ENCODE data around the gene UMODL1. TPM values are rescaled to one million over a fixed set of nuclear protein-coding genes. Genes with fewer than 3 reads are reported as not detected.

Gene UMODL1
- total RNA-seq, 4 donors from 2014 or later: not detected

GRCh38 chr21:42160111-42160721 is 89.1 kb downstream of the UMODL1 start:
- Histone ChIP-seq H3K4me1 (peaks cover 0 to 14% (median 3%) of the 10 kb centered on the region in 4 donors), H3K9me3 (no peaks in the 10 kb centered on the region), H3K27me3 (no peaks in the 10 kb centered on the region), H3K36me3 (no peaks in the 10 kb centered on the region), H3K27ac (no peak overlapping the region), H3K4me3 (no peak overlapping the region)
- TF ChIP-seq POLR2A (IDR thresholded peaks at IDR 0.05): no peak
- TF ChIP-seq CTCF (IDR thresholded peaks at IDR 0.05): no peak
- TF ChIP-seq EP300 (IDR thresholded peaks at IDR 0.05): no peak
- no peak for DNase-seq (ENCODE audit: low spot score in 2 of 2)
- WGBS, 2 donors: 79 to 80% methylated on average over 12 to 23 of the region's 25 CpGs

DNA sequence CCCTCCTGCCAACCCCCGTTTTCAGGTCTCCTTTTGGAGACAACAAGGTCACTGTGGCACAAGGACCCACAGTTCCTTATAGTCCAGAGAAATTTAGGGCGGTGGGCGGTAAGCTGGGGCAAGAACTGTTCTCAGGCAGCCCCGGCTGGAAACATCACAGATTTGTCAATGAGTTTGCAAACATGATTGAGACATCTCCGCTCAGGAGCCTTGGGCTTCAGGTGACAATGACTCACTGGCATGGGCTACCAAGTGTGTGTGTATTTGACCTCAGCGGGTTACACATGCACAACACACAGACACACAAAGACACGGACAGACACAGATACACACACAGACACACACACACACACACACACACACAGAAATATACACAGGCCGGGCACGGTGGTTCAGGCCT is 89.6 kb downstream of the UMODL1 start:
- Histone ChIP-seq H3K9me3 (no peaks in the 10 kb centered on the region), H3K27ac (no peak overlapping the region), H3K4me1 (peaks cover 0 to 14% (median 3%) of the 10 kb centered on the region in 4 donors), H3K36me3 (no peaks in the 10 kb centered on the region), H3K4me3 (no peak overlapping the region), H3K27me3 (no peaks in the 10 kb centered on the region)
- no peak for DNase-seq (ENCODE audit: low spot score in 2 of 2)
- TF ChIP-seq POLR2A (IDR thresholded peaks at IDR 0.05): no peak
- no peak for TF ChIP-seq CTCF (IDR thresholded peaks at IDR 0.05)
- TF ChIP-seq EP300 (IDR thresholded peaks at IDR 0.05): no peak
- 88% methylated on average over 9 of the region's 9 CpGs for WGBS, 2 donors

- DNase-seq (ENCODE audit: low spot score in 2 of 2): no peak
- Histone ChIP-seq H3K27me3 (no peaks in the 10 kb centered on the region), H3K4me1 (peaks cover 0 to 14% (median 3%) of the 10 kb centered on the region in 4 donors), H3K4me3 (no peak overlapping the region), H3K9me3 (no peaks in the 10 kb centered on the region), H3K27ac (no peak overlapping the region), H3K36me3 (no peaks in the 10 kb centered on the region)
- 67 to 69% methylated on average over 7 of the region's 7 CpGs for WGBS, 2 donors
- TF ChIP-seq CTCF (IDR thresholded peaks at IDR 0.05) (no peak), EP300 (IDR thresholded peaks at IDR 0.05) (no peak), POLR2A (IDR thresholded peaks at IDR 0.05) (no peak)
Measured at GRCh38 chr21:42161401-42161955, 90.4 kb downstream of the UMODL1 start.

DNA sequence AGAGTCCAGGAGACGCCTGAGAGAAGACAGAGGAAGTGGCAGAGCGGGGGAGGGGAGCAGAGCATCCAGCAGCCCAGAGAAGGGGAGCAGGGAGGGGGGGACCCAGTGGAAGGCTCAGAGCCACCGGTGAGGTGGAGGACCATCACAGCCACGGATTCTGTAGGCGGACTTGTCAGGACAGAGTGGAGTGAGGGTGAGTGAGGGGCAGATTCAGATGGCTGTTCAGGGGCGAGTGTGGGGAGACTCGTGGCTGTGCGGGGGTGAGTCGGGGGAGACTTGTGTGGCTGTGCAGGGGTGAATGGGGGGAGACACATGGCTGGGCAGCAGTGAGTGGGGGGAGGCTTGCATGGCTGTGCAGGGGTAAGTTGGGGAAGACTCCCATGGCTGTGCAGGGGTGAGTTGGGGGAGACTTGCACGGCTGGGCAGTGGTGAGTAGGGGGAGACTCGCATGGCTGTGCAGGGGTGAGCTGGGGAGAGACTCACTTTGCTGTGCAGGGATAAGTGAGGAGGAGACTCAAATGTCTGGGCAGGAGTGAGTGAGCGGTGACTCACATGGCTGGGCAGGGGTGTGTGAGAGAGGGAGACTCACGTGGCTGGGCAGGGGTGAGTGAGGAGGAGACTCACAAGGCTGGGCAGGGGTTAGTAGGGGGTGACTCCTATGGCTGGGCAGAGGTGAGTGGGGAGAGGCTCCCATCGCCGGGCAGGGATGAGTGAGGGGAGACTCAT is 91.0 kb downstream of the UMODL1 start:
- no peaks in the 10 kb centered on the region for H3K27me3 ChIP-seq
- TF ChIP-seq POLR2A (IDR thresholded peaks at IDR 0.05): no peak
- TF ChIP-seq CTCF (IDR thresholded peaks at IDR 0.05): no peak
- TF ChIP-seq EP300 (IDR thresholded peaks at IDR 0.05): no peak
- no peak overlapping the region for H3K27ac ChIP-seq
- WGBS, 2 donors: 48 to 54% methylated on average over 15 of the region's 15 CpGs
- H3K4me3 ChIP-seq: no peak overlapping the region
- H3K4me1 ChIP-seq: peaks cover 0 to 9% (median 2%) of the 10 kb centered on the region in 4 donors
- no peaks in the 10 kb centered on the region for H3K36me3 ChIP-seq
- DNase-seq (ENCODE audit: low spot score in 2 of 2): no peak
- no peaks in the 10 kb centered on the region for H3K9me3 ChIP-seq

All from tibial nerve (tissue), 4 donors.